ENCODE measurements around the gene KLC3. TPM values are rescaled to one million over a fixed set of nuclear protein-coding genes. Genes with fewer than 3 reads are reported as not detected.
"Not testable (repeated sequence)": the region's sequence is repeated elsewhere in the genome, so short reads cannot be mapped to it uniquely, and the experiment has no call there.

KLC3 gene
- total RNA-seq, 1 donor from 2014 or later = not detected

GRCh38 chr19:45314708-45315245 is 25.8 kb upstream of the KLC3 start:
- DNase-seq (ENCODE audit: extremely low read depth, low read depth, low spot score) = no peak

GRCh38 chr19:45315304-45315703 is 25.2 kb upstream of the KLC3 start:
- no peak for DNase-seq (ENCODE audit: extremely low read depth, low read depth, low spot score)

GRCh38 chr19:45320997-45321775 is 19.4 kb upstream of the KLC3 start:
- DNase-seq (ENCODE audit: extremely low read depth, low read depth, low spot score) = no peak

GRCh38 chr19:45321848-45322247 is 18.7 kb upstream of the KLC3 start:
- DNase-seq (ENCODE audit: extremely low read depth, low read depth, low spot score) = no peak

GRCh38 chr19:45322311-45322710 is 18.2 kb upstream of the KLC3 start:
- DNase-seq (ENCODE audit: extremely low read depth, low read depth, low spot score) = no peak

GRCh38 chr19:45322744-45323281 is 17.7 kb upstream of the KLC3 start, which contains the start of gene CKM:
Gene CKM (minus strand): TSS chr19:45322875. CDS start chr19:45319713, 3,162 bp downstream.
- DNase-seq (ENCODE audit: extremely low read depth, low read depth, low spot score) = no peak

GRCh38 chr19:45323671-45324081 is 16.9 kb upstream of the KLC3 start:
- DNase-seq (ENCODE audit: extremely low read depth, low read depth, low spot score) = no peak

- DNase-seq (ENCODE audit: extremely low read depth, low read depth, low spot score) = no peak
Observed at GRCh38 chr19:45324349-45324907, 16.1 kb upstream of the KLC3 start.

GRCh38 chr19:45327404-45328143 is 13.0 kb upstream of the KLC3 start:
- DNase-seq (ENCODE audit: extremely low read depth, low read depth, low spot score) = no peak

- DNase-seq (ENCODE audit: extremely low read depth, low read depth, low spot score) = no peak
Observed at GRCh38 chr19:45331411-45331810, 9.1 kb upstream of the KLC3 start.

- DNase-seq (ENCODE audit: extremely low read depth, low read depth, low spot score) = no peak
Observed at GRCh38 chr19:45333609-45334303, 6.8 kb upstream of the KLC3 start.

GRCh38 chr19:45334881-45335280 is 5.7 kb upstream of the KLC3 start:
- DNase-seq (ENCODE audit: extremely low read depth, low read depth, low spot score) = not testable (repeated sequence)

GRCh38 chr19:45336696-45337251 is 3.8 kb upstream of the KLC3 start:
- DNase-seq (ENCODE audit: extremely low read depth, low read depth, low spot score) = no peak

GRCh38 chr19:45339629-45340028 is 921 bp upstream of the KLC3 start:
- no peak for DNase-seq (ENCODE audit: extremely low read depth, low read depth, low spot score)

- DNase-seq (ENCODE audit: extremely low read depth, low read depth, low spot score) = no peak
Observed at GRCh38 chr19:45340899-45341453, 426 bp downstream of the KLC3 start.

GRCh38 chr19:45342911-45343310 is 2.4 kb downstream of the KLC3 start:
- DNase-seq (ENCODE audit: extremely low read depth, low read depth, low spot score) = no peak

GRCh38 chr19:45344621-45345505 is 4.3 kb downstream of the KLC3 start:
- DNase-seq (ENCODE audit: extremely low read depth, low read depth, low spot score) = no peak

GRCh38 chr19:45345506-45345860 is 4.9 kb downstream of the KLC3 start:
- no peak for DNase-seq (ENCODE audit: extremely low read depth, low read depth, low spot score)

GRCh38 chr19:45346449-45346848 is 5.9 kb downstream of the KLC3 start:
- no peak for DNase-seq (ENCODE audit: extremely low read depth, low read depth, low spot score)

Data from glomerular endothelial cell (primary cell).